ENCODE measurements around the gene POU2F2.

DNA sequence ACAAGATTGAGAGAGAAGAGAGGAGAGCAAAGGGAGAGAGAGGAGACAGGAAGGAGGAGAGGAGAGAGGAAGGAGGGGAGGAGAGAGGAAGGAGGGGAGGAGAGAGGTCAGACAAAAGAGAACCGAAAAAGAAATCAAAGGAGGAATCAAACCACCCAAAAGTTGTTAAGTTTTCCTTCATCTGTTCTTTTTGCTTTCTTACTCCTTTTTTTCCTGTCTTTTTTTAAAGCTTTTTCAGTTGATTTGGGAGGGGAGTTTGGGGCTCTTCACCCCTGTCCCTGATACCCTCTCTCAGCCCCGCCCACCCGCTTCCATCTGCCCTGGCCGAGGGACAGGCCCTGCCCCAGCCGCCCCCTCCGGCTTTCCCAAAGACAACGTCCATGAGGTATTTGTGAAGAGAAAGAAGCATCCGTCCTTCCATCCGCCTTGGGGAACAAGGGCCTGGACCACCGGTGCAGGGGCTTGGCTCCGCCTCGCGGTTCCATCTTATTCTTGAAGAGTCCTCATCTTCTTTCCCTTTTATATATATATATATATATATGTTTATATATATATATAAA is 43.0 kb downstream of the POU2F2 start:
- TF ChIP-seq, protein P1, sequence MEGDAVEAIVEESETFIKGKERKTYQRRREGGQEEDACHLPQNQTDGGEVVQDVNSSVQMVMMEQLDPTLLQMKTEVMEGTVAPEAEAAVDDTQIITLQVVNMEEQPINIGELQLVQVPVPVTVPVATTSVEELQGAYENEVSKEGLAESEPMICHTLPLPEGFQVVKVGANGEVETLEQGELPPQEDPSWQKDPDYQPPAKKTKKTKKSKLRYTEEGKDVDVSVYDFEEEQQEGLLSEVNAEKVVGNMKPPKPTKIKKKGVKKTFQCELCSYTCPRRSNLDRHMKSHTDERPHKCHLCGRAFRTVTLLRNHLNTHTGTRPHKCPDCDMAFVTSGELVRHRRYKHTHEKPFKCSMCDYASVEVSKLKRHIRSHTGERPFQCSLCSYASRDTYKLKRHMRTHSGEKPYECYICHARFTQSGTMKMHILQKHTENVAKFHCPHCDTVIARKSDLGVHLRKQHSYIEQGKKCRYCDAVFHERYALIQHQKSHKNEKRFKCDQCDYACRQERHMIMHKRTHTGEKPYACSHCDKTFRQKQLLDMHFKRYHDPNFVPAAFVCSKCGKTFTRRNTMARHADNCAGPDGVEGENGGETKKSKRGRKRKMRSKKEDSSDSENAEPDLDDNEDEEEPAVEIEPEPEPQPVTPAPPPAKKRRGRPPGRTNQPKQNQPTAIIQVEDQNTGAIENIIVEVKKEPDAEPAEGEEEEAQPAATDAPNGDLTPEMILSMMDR (conservative IDR thresholded peaks at IDR 0.05) = no peak
- TF ChIP-seq ZFX (IDR thresholded peaks at IDR 0.05) = no peak

All from C4-2B (cell line).